A673 (cell line): Measurements from ENCODE around the gene UGT1A8.

Source experiments
- EZH2 ChIP-seq: fragments of 200-600 bp; sonication (generic); IDR thresholded peaks from 2 replicates; pipeline ENCODE4 v1.6.1; 2017; ENCODE audit warnings: borderline replicate concordance, low read depth, mild to moderate bottlenecking, mixed read lengths, antibody characterized with exemption, low read length; ENCODE audit not compliant: poor library complexity, severe bottlenecking
- TF ChIP-seq, protein P1 (sequence below): fragments of 300-800, 200-600 bp; sonication (generic); conservative IDR thresholded peaks from 2 replicates; pipeline ENCODE4 v1.5.1; 2017; ENCODE audit warnings: low read depth, mild to moderate bottlenecking, antibody characterized with exemption, low read length, moderate library complexity, mixed read lengths

DNA sequence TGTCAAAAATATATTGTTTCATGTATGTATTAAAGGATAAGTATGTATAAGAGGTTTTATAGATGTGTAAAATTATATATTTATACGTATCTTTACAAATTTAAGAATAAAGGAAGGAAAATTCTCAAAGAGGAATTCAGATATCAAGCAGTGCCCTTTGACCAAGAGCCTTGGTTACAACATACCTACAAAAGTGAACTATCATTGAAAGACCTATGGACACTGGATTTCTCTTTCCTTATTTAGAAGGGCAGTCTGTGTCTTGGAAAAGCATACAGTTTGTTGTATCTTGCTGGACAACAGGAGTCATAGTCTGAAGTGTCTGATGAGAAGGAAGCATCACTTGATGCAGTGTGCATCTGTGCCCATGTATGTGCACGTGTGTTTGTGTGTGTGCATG lies 29.0 kb upstream of the UGT1A8 start:
- TF ChIP-seq, protein P1, sequence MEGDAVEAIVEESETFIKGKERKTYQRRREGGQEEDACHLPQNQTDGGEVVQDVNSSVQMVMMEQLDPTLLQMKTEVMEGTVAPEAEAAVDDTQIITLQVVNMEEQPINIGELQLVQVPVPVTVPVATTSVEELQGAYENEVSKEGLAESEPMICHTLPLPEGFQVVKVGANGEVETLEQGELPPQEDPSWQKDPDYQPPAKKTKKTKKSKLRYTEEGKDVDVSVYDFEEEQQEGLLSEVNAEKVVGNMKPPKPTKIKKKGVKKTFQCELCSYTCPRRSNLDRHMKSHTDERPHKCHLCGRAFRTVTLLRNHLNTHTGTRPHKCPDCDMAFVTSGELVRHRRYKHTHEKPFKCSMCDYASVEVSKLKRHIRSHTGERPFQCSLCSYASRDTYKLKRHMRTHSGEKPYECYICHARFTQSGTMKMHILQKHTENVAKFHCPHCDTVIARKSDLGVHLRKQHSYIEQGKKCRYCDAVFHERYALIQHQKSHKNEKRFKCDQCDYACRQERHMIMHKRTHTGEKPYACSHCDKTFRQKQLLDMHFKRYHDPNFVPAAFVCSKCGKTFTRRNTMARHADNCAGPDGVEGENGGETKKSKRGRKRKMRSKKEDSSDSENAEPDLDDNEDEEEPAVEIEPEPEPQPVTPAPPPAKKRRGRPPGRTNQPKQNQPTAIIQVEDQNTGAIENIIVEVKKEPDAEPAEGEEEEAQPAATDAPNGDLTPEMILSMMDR, result no peak
- no peak for TF ChIP-seq EZH2
